ENCODE data around the gene RALGPS1. TPM values are rescaled to one million over a fixed set of nuclear protein-coding genes. Genes with fewer than 3 reads are reported as not detected.

The RALGPS1 gene
- total RNA-seq, 4 donors from 2014 or later: 27.3 to 42.1 (median 39.1) TPM

DNA sequence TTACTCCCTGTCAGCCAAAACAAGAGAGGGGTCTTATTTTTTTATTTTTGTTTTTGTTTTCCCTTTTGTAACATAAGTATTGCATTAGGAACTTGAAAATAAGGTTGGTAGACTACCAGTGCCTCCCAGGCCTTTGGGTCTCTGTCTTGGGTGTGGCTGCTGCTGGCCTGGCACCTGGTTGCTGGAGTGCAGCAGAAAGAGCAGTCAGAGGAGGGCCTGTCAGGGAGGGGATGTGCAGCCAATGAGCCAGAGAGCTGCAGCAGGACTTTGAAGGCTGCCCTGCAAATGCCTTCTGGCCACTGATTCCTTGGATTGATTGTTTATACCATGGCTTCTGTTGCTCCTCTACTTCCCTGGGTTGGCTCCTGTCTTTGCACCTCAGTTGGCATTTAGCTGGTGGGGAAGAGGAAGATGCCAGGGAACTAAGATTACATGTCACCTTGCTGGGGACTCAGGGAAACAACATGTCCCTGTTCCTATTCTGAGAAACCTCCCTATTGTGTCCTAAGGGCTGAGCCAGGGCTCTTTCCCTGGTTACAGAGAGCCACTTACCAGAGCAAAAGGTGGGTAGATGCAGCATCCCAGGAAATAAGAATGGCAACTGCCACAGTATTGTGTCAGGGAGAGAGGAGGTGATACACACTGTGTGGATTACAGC is 141.3 kb downstream of the RALGPS1 start:
- no peak overlapping the region for H3K4me3 ChIP-seq (replicated peaks in 1 of 3)
- H3K9me3 ChIP-seq: no peaks in the 10 kb centered on the region
- no peaks in the 10 kb centered on the region for H3K36me3 ChIP-seq
- DNase-seq: no peak
- no peaks in the 10 kb centered on the region for H3K27me3 ChIP-seq
- intact Hi-C loops (cut with DNase I): no loop called here
- TF ChIP-seq CTCF (IDR thresholded peaks at IDR 0.05) (no peak), POLR2A (IDR thresholded peaks at IDR 0.05) (no peak)
- no peak overlapping the region for H3K27ac ChIP-seq
- peaks cover 0 to 17% of the 10 kb centered on the region in 2 donors for H3K4me1 ChIP-seq

DNA sequence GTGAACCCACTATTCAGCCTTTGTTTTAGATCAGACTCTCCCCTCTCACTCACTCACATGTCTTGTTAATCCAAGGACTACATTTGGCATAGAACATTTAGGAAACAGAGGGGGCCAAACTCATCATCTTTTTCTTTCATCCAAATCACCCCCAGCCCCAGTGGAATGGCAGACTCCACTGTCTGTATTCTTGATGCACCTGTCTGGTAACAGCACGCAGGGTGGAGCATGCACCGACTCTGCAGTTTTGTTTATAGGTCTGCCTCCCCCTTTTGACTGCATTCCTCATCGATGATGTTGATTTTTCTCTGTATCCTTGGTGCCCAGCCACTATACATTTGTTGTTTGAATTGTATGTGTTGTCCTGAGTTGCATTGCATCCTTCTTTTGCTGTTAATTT is 141.9 kb downstream of the RALGPS1 start:
- H3K27me3 ChIP-seq: no peaks in the 10 kb centered on the region
- 93% methylated on average over 3 of the region's 3 CpGs for WGBS, 2 donors
- intact Hi-C loops (cut with DNase I): no loop called here

GRCh38 chr9:127058011-127058644 is 143.5 kb downstream of the RALGPS1 start:
- DNase-seq: no peak
- TF ChIP-seq POLR2A (IDR thresholded peaks at IDR 0.05): no peak
- no peak for TF ChIP-seq CTCF (IDR thresholded peaks at IDR 0.05)
- 87 to 92% methylated on average over 7 of the region's 7 CpGs for WGBS, 2 donors
- H3K27ac ChIP-seq: no peak overlapping the region
- intact Hi-C loops (cut with DNase I): no loop called here
- peaks cover 0 to 17% of the 10 kb centered on the region in 2 donors for H3K4me1 ChIP-seq
- H3K36me3 ChIP-seq: no peaks in the 10 kb centered on the region
- H3K27me3 ChIP-seq: no peaks in the 10 kb centered on the region
- no peak overlapping the region for H3K4me3 ChIP-seq (replicated peaks in 1 of 3)
- no peaks in the 10 kb centered on the region for H3K9me3 ChIP-seq

More for the DNA sequence above, 141.9 kb downstream of the RALGPS1 start:
- Histone ChIP-seq H3K9me3 (no peaks in the 10 kb centered on the region), H3K4me1 (peaks cover 0 to 17% of the 10 kb centered on the region in 2 donors), H3K27ac (no peak overlapping the region), H3K36me3 (no peaks in the 10 kb centered on the region), H3K4me3 (replicated peaks in 1 of 3) (no peak overlapping the region)
- TF ChIP-seq POLR2A (IDR thresholded peaks at IDR 0.05) (no peak), CTCF (IDR thresholded peaks at IDR 0.05) (no peak)
- no peak for DNase-seq

DNA sequence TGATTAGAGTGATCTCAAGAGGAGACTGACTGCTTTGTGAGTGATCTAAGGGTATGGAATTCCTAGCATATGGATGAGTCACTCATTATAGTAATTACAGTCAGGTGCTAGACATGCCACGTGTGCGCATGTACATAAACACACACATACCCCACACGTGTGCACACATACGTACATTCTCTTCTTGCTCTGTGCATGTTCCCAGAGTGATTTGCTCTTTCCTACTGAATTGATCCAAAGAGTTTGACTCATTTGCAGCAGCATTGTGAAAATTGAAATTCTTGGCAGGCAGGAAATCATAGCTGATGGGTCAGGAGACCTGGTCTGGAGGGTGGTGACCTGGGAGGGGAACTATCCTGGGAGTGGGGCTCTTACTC is 144.1 kb downstream of the RALGPS1 start:
- 93% methylated on average over 4 of the region's 4 CpGs for WGBS, 2 donors
- no peak for DNase-seq
- intact Hi-C loops (cut with DNase I): no loop called here
- H3K36me3 ChIP-seq: no peaks in the 10 kb centered on the region
- peaks cover 0 to 15% of the 10 kb centered on the region in 2 donors for H3K4me1 ChIP-seq
- no peak overlapping the region for H3K27ac ChIP-seq
- no peaks in the 10 kb centered on the region for H3K9me3 ChIP-seq
- TF ChIP-seq POLR2A (IDR thresholded peaks at IDR 0.05) (no peak), CTCF (IDR thresholded peaks at IDR 0.05) (no peak)
- H3K4me3 ChIP-seq (replicated peaks in 1 of 3): no peak overlapping the region
- no peaks in the 10 kb centered on the region for H3K27me3 ChIP-seq

GRCh38 chr9:127059030-127059429 is 144.4 kb downstream of the RALGPS1 start:
- no peaks in the 10 kb centered on the region for H3K36me3 ChIP-seq
- no peaks in the 10 kb centered on the region for H3K9me3 ChIP-seq
- 90 to 100% methylated on average over 2 of the region's 2 CpGs for WGBS, 2 donors
- intact Hi-C loops (cut with DNase I): no loop called here
- TF ChIP-seq CTCF (IDR thresholded peaks at IDR 0.05): no peak
- no peak for TF ChIP-seq POLR2A (IDR thresholded peaks at IDR 0.05)
- H3K4me3 ChIP-seq (replicated peaks in 1 of 3): no peak overlapping the region
- H3K27me3 ChIP-seq: no peaks in the 10 kb centered on the region
- DNase-seq: no peak
- H3K27ac ChIP-seq: no peak overlapping the region
- peaks cover 0 to 11% of the 10 kb centered on the region in 2 donors for H3K4me1 ChIP-seq
